Pons (tissue), 1 donor: Measurements from ENCODE around the gene PRKG1.
"Not testable (repeated sequence)": the region's sequence is repeated elsewhere in the genome, so short reads cannot be mapped to it uniquely, and the experiment has no call there.

Source experiments
- DNase-seq: peaks from one replicate; pipeline ENCODE4 v3.0.0-alpha.2; 2016; ENCODE audit warnings: low spot score

The PRKG1 gene

DNA sequence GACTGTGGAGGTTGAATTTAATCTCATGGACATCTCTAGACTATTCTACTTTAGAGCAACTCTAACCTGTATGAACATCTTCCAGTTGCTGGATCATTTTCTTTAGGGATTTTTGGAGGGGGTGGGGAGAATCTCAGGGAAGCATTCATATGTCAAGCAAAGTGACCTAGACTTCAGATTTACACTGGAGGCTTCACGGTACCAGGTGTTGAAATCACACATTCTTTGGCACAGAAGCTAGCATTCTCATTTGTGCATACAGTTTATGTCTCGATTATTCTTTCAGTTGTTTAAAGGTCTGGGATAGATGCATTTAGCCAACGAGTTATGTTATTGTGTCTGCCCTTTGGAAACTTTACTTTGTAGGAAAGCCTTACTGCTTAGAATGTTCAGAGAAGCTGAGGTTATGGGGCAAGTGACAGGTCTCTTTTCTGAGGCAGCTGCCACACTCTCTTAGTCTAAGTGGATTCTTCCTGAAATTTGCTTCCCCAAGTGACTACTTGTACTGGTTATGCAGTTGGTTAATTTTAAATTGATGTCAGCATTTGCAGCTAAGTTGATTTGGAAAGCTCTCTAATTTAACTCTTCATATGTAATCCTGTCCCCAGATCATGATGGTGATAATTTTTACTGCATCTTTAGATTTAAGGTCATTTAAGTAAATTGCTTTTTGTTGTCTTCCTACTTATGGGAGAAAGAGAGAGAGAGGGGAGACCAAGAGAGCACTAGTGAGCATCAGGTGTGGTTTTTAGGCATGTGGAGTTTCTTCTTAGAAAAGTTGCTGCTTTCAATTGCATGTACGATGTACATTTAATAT, 153.8 kb downstream of the PRKG1 start:
- DNase-seq, result no peak

DNA sequence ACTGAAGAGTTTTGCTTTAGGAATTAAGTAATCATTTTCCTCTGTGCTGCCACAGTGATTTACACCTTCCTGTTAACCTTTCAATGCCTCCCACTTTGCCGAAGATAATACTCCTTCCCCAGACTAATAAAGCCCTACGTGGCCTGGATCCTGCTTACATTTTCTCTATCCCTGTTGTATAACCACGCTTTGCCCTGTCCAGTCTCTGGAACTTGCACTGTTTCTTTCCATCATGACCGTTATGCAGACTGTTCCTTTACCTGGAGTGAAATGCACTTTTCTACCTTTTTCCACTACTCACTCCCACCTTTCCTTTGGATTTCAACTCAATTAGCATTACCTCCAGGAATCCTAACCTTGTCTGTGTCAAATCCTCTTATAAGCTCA, 154.4 kb downstream of the PRKG1 start:
- no peak for DNase-seq

DNA sequence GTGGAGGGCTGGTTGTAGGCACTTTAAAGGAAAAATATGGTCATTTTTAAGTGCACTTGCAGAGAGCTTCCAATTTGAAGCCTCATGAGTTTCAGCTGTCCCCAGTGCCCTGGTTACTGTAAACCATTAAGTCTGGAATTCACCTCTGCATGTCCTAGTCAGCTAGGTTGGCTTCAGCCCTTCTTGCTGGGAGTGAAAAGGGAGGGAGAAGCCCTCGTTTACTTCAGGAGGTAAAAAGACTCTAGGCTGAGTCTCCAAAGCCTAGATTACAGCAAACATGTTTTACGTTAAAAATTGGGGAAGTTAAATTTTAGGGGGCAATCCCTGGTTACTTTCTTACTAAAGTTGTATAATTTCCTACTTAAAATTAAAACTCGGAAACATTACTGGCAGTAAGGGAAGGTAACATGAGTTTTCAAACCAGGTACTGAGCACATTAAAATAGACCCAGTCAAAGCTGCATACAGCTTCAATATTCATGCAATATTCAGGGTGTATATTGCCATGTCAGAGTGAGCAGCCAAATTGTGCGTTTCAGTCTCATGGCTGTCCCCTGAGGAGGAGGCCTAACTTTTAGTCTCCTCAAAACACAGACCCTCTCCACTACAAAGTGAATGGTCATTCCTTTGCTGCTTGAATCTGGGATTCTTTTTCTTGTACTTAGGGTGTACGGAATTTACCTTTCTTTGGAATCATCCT, 156.7 kb downstream of the PRKG1 start:
- no peak for DNase-seq

DNA sequence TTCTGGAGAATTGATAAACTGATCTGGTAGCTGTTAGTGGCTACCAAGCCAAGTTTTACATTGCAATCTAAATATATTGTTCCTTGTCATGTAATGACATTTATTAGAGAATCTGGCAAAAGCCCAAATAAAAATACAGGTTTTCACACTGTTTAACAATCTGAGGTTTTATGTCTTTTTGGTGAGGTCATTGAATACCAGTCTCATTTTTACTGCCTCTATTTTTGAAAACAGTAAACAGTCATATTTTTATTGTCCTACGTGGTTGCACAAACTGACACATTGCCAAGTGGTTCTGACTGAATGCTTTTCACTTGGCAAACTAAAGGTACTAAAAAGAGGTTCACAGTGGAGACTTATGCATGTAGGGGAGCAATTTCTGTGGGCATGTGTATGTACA, 157.5 kb downstream of the PRKG1 start:
- DNase-seq, result no peak

DNA sequence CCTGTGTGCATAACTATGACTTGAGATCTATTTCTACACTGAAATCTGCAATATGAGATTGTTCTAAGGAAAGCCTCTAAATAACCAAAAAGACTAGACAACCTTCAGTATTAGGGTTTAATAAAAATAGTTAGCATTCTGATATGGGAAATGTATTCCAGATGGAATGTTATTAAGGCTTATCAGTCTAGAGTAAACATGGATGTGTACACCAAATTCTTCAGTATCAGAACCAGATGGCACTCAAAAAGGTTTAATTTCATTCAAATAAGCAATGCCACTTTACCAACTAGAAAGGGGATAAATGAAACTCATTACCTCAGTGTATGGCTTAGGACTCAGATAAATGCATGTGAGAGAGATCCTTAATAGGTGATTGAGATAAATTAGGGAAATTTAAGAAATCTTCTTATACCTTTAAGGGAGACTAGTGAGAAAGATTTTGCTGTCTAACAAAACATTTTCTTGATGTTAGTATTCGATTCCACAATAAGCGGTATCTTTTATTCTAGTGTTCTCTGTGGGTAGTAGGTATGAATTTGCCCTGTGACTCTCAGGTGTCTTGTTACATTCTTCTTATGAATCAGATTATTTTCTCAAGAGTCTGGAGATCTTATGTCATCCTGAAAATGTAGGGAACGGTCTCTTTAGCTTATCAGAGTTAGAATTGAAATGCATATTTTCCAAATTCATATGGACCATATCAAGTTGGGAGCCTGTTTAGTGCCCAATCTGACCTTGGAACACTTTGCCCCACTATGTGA, 159.2 kb downstream of the PRKG1 start:
- DNase-seq, result no peak

DNA sequence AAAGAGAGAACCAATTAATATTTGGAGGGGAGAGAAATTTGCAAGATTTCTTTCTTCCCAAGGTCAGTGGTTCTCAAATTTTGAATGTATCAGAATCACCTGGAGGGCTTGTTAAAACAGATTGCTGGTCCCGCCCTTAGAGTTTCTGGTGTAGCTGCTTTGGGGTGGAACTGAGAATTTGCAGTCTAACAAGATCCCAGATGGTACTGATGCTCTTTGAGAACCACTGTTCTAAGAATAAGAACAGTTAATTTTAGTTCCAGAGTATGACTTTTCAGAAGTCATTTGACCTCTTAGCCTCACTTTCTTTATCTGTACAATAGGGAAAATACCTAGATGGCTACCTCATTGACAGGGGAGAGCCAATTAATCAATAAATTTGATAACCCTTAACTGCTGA, 161.6 kb downstream of the PRKG1 start:
- no peak for DNase-seq

DNA sequence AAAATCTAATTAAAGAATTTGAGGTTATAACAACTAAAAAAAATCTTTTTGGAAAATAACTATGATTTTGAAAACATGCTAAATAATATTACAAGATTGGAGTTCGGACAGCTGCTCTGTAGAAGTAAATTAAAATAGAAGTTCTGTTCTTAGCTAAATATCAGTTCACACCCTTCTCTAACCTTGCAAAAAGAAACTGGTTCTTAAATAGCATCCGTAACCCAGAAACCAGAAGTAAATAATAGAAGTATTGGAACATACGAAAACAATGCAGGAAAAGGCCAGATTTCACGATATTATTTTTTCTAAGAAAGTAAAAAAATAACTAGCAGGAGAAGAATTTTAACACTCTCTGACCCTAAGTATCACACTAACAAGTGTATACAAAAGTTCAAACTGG, 164.7 kb downstream of the PRKG1 start:
- no peak for DNase-seq

DNA sequence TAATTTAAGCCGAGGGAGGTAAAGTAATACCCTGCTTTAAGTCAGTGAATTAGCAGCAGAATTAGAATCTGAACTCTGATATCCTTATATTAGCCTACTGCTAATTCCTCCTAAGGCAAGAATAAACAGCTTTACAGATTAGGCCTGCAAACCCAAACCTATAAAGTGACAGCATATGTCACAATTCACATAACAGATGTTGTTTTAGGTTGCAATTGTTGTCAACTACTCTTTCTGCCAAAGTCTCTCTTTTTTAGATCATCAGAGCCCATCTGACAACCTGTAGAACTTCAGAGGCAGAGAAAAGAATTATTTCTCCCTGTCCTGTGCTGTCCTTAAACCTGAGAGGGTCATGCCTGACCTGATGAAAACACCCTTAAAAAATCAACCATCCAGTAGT, 167.2 kb downstream of the PRKG1 start:
- DNase-seq, result no peak

DNA sequence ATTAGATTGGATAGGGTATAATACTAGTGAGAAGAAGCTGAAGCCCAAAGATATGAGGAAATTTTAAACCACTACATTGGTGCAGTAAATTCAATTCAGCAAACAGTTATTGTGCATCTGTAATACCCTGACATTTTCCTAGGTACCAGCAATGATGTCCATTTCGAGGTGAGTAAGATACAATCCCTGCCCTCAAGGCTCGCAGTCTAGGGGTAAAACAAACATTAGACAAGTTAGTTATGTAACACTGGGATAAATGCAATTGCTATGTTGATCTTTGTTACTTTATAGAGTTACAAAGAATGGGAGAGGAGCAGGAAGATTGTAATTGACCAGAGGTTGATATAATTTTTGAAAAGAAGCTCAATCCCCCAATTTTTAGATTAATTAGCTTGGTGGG, 168.1 kb downstream of the PRKG1 start:
- DNase-seq, result no peak

DNA sequence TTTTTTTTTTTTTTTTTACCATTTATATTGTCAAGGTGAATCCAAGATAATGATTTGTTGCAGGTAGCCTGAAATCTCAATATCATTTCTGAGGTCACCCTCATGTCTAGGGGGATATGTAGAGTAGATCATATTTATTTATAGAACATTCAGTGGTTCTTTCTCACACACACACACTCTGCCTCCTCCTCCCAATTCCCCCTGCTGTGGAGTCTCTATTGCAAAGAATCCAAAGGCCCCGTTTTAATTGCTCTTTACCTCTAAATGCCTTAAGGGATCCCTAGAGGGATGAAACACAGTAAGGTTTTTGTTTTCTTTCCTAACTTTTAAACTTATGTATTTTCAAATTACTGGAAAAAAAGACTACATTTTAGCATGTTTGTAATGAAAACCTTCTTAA, 170.0 kb downstream of the PRKG1 start:
- no peak for DNase-seq

DNA sequence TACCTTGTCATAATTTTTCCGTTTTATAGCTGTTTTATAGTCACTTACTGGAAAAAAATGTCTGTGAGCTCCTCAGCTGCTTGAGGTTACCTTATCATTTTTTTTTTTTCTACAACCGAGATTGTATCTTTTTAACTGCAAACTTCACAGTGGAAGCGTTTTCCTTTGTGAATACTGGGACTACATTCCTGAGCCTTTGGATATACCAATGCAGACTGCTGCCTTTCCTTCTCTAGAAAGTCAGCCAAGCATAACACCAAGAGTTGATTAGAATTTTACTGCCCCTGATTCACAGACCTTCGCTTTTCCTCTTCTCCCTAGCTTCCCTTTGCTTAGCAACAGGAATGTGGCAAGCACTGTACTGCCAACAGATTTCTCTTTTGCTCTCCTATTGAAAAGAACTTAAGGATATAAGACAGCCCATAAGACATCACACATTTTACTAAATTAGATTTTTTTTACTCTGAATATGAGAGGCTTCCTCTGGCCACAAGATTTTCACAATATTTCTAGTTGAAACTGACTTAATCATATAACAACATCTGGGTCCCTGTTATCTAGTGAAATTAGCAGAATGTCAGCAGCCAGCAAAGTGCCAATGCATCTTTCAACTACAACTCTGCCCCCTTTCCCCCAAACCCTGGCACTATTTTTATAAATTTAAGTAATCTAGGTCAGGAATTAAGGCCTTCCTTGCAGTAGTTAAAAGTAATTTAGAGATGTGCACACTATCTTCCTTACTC, 170.6 kb downstream of the PRKG1 start:
- peak; percentile 34 for DNase-seq

DNA sequence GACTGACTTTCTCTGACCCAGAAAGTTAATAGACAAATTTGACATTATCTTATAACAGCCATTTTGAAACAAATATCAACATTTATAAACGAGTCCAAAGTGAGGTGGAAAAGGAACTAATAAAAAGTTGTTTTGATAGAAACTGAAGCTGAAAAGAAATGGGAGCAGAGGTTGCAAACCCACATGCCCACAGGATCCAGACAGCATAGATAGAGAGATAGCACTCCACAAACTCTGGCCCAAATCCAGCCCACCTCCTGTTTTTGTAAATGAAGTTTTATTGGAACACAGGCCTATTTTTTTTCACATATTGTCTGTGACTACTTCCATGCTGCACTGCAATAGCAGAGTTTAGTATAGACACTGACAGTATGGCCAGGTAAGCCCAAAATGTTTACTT, 171.9 kb downstream of the PRKG1 start:
- DNase-seq, result no peak

DNA sequence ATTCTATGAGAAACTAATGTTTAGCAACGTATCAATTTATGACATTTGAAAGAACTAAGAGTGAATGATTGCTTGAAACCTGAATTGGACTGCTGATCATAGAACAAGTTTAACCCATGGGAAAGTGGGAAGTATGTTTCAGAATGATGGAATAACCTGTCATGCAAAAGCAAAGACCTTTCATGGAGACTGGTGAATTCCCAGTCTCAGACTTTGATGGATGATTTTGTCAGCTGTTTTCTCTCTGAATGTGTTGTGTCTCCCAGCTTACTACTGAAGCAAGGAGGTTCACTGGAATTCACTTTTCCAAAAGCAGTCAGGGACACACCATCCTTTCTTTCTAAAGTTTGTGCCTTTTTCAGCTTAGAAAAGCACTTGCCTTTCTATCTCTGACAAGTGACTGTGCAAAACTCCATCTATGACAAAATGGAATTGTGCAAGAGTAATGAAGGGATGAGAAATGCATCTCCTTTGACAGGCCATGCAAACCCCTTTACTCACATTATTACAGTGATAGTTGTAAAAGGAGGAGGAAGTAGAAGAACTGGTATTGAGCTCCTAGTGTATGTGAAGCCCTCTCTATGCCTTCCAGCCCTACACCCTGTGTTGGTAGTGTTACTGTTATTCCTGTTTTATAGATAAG, 176.1 kb downstream of the PRKG1 start:
- no peak for DNase-seq

DNA sequence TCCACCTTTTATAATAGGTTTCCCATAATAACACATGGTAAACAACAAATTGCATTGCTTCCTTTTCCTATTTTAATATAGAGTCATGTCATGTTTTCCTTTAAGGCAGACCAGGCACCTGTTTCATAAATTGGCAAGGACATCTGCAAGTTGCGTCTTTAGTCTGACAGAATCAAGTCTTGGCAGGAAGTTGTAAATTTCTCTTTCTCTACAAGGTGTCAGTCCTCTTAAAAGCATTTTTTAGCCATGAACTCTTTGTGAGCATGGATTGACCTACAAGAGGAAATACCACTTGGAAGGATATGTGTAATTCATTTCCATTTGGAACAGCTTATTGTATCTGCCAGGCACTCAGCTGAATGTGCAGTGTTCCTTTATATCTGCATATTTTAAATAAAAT, 176.8 kb downstream of the PRKG1 start:
- DNase-seq, result no peak

DNA sequence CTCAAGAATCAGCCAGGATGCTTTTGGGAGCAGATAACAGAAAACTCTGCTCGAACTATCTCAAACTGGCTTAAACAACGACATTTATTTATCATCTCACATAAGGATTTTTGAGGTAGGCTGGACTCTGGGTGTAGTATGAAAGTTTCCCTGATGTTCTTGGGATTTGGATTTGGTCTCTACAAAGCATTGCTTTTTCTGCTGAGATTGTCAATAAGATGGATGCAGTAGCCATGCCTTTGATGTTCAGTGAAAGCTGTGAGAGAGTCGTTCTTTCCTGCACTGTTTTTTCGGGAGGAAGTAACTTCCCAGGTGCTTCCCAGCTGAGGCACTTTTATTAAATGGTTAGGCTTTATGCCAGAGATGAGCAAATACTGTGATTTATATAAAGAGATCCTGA, 181.1 kb downstream of the PRKG1 start:
- DNase-seq, result no peak

DNA sequence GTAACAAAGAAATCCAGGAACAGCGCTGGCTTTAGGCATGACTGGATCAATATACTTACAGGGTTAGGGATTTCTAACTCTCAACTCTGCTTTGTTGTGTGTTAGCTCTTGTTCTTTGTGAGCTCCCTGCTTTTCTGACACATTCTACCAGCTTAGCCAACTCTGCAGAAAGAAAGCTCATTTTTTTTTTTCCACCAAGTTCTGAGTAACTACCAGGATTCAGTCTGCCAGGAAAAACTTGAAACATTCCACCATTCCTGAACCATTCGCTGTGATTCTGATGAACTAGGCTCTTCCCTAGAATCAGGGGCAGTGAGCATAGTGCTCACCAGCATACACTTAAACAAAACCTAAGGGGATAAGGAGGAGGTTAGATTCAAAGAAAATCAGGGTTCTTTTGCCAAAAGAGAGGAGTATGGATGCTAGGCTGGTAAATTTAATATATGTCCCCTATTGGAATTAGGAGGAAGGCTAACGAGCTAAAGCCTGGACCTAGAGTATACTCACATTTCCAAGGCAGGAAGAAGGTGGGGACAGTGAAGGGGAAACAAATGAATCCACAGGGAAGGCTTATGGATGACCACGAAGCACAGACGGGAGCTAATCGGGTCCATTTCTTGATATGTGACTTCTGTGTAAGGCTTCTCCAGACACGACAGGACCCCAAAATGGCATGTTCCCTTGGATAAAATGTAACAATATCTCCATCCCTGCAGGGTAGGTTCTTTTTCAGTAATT, 183.4 kb downstream of the PRKG1 start:
- no peak for DNase-seq

DNA sequence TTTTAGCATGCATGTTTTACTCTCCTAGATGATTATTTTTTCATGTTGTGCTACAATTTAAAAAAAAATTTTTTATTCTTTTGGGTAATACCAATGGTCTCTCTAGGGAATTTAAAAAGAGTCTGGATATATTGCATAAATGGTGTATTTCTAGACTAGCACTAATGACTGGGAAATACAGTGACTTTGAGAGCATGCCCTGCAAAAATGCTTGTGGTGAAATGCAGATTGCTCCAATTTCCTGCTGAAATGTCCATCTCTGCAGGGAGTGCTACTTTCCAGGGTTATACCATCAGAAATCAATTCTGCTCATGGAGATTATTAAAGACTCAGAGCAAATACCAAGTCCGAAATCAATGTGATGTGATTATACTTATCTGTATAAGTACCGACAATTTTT, 186.1 kb downstream of the PRKG1 start:
- DNase-seq, result no peak

DNA sequence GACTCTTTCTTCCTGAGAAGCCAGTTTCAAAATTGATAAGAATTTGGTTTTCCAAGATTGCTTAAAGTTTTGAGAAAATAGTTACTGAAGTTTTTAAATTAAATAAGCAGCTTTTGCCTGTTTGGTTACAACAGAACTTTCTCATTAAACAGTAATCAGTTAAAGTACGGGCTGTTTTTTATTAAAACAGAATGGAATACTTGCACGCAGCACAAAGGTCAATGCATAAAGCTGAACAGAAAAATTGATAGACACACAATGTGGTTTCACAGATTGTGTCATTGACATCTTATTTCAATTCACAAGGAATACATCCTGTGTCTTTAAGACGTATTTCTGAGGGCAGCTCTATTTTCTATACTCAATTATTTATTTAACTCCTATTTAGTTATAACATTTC, 192.2 kb downstream of the PRKG1 start:
- no peak for DNase-seq

DNA sequence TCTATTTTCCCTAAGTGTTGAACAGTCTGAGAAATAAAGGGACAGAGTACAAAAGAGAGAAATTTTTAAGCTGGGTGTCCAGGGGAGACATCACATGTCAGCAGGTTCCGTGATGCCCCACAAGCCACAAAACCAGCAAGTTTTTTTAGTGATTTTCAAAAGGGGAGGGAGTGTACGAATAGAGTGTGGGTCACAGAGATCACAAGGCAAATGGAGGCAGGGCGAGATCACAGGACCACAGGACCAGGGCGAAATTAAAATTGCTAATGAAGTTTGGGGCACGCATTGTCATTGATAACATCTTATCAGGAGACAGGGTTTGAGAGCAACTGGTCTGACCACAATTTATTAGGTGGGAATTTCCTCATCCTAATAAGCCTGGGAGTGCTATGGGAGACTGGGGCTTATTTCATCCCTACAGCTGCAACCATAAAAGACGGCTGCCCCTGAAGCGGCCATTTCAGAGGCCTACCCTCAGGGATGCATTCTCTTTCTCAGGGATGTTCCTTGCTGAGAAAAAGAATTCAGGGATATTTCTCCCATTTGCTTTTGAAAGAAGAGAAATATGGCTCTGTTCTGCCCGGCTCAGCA, 193.8 kb downstream of the PRKG1 start:
- not testable (repeated sequence) for DNase-seq

DNA sequence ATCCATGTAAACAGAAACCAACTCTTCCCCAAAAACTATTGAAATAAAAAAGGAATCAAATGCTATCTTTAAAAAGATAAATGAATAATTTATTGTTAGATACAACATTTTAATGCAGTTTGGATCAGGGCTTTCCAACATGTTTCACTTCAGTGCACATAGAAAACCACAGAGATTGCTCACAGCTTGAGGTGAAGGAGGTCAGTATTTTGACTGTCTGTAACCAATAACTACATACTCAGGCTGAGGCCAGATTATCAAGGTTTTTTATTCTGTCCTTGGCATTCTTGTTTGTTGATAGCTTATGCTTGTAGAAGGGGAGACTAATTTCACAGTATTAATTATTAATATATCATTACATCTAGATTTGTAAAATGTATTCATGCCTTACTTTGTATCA, 195.5 kb downstream of the PRKG1 start:
- no peak for DNase-seq
